HK-2 (cell line): ENCODE measurements around the gene HECTD3.

Experiments used
- DNase-seq: peaks from one replicate; pipeline ENCODE4 v3.0.0-alpha.2; 2018; ENCODE audit not compliant: unreplicated experiment

HECTD3 gene

DNA sequence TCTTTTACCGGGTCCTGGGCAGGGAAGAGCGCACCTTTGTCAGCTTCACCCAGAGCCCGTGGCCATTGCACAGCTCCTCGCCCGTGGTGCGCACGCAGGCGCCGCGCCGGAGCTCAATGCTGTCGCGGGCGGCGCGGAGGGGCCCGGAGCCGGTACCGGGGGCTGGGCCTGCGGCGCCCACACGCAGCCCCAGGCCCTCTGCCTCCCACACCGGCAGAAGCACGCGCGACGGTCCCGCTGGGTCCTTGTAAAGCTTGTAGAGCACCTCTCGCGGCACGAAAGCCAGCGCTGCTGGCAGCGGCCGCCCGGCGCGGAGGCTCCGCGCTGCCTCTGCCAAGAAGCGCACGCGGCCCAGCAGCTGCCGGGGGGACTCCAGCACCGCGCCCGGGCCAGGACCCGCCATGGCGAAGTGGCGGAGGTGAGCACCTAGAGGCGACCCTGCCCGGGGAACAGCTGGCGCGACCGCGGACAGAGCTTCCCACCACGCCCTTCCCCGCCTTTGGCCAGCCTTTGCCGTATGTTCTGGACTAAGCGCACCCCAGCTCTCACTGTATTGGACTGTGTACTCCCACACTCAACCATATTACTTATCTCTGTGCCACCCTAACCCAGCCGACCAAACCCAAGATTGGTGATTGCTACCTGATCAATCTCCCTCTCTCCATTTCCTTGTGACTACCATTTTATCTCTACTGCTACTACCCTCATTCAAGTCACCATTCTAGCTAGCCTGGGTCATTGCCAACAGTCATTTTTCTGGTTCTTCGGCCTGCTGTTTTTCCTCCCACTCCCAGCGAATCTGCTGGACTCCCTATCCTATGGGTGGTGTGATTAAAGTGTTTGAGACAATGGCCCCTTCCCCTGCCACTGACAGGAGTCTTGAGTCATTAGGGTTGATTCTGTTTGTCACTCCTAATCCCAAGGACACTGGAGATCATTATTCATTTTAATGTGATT is at the start of gene HECTD3:
Gene HECTD3 (minus strand): TSS at position 470 of the 957 bp plus-strand sequence. CDS start 67 bp downstream, at position 403.
- peak; percentile 75 for DNase-seq

DNA sequence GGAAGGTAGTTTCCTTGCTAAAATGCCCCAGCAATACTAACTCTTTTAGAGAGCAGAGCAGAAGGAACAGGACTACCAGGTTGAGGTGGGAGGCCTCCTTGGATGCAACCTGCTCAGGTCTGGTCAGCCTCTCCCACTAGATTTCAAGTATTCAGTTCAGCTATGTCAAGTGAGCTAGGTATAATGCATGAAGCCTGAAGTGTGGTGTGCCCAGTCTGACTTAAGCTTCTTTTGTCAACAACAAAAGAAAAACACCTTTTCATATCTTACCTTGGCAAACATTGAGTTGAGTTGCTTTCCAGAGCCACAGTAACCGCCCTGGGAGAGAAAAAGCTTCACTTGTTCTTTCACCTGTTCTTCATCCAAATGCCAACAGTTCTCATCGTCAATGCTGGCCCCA is 48.7 kb upstream of the HECTD3 start:
- no peak for DNase-seq

DNA sequence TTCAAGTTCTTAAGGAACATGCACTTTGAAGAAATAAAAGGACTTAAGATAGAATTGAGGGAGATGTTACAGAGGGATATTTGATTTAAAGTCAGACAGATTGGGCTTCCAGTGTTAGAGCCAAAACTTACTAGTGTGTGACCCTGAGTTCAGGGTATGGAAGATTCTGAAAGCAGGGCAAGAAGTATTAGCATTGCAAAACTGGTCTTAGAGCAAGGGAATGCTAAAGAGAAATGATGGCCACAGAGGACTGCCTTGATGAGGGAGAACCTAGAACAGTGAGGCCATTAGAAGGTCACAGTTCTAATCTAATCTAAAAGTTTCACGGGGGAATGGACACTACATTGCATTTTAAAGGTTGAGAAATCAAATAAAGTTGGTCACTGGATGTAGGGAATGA is 46.4 kb upstream of the HECTD3 start:
- DNase-seq, result no peak

DNA sequence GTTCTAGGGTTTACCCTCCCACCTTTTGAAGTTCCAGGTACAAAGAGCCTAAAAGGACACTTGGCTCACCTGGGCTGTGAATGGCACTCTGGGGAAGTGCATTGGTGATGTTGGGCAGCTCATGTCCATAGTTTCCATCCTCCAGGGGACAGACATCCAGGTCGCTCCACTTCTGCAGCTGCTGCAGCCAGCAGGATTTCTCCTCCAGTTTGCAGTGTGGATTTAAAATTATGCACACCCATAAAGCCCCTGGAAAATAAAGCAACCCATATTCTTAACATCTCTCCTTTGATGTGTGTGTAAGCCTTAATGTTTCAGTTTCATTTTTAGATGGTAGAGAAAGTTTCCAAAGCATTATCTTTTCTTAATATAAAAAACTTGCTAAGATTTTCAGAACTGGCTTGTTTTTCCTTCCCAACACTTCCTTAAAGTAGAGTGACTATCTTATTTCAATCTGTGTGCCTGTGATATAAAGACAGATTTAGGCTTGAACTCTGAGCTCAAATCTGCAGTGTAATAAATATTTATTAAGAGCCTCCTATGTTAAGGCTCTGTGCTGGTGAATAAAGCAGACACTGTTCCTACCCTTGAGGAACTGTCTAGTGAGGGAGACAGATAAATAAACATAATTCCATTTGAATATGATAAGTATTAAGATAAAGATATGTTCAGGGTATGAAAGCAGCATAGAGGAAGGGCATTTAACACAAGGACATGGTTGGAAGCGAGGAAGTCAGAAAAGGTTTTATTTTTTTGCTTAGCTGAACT is 40.1 kb upstream of the HECTD3 start:
- DNase-seq, result no peak

DNA sequence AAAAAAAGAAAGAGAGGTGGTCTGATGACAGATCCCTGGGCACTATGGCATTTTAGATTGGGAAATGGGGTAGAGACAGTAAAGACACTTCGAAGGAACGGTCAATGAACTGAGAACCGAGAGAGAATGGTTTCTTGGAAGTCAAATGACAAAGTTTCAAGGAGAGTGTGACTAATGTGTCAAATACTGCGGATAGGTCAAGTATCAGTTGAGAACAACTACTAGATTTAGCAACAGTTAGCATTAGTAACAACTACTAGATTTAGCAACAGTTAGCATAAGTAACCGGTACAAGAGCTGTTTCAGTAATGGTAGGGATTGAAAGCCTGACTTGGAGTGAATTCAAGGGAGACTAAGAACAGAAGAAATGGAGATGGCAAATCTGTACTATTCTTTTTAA is 35.9 kb upstream of the HECTD3 start:
- no peak for DNase-seq

DNA sequence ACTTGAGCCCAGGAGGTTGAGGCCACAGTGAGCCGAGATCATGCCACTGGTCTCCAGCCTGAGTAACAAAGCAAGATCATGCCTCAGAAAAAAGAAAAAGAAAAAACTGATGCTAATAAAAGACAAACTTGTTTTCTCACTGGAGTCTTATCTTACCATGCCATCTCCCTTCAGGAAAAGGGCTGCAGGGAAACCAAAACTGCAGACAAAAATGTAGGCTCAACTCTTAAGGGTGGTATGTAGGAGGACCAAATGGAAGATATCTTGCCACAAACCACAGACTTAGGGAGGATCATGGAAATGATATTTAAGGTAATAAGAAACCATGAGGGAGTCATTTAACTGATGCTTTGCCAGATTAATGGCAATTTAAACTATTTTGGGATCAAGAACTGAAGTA is 33.8 kb upstream of the HECTD3 start:
- DNase-seq, result no peak

DNA sequence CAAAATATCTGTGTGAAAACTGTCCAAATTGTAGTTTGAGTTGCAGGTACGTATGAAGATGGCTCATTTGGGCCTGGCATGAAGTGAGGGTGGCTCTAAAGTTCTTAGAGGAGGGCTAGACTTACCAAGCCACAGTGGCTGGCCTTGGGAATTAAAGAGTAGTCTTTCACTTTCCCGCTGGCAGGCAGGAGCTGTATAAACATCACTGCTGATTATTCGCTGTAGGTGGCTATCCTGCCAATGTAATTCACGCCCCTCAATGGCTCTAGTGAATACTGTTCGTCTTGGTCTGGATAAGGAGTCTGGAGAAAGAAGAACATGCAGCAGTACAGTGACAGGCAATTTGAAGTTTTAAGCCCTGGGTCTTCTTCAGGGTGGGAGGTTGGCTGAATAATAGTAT is 32.0 kb upstream of the HECTD3 start:
- no peak for DNase-seq

DNA sequence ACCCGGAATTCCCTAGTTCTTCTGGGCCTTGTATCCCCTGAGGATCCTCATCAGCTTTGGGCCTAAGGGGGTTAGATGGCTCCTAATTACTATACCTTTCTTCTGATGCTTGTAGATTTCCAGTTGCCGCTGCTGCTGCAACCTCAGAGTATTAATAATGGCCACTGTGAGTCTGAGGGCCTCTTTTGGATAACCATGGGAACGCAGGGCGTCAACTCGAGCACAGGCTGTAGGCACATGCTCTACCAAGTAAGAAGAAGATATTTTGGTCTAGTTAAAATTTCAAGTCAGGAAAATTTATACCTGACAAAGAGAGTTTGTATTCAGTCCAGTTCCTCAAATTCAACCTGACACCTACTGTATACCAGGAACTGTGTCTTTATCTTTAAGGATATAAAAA is 29.2 kb upstream of the HECTD3 start:
- DNase-seq, result no peak

DNA sequence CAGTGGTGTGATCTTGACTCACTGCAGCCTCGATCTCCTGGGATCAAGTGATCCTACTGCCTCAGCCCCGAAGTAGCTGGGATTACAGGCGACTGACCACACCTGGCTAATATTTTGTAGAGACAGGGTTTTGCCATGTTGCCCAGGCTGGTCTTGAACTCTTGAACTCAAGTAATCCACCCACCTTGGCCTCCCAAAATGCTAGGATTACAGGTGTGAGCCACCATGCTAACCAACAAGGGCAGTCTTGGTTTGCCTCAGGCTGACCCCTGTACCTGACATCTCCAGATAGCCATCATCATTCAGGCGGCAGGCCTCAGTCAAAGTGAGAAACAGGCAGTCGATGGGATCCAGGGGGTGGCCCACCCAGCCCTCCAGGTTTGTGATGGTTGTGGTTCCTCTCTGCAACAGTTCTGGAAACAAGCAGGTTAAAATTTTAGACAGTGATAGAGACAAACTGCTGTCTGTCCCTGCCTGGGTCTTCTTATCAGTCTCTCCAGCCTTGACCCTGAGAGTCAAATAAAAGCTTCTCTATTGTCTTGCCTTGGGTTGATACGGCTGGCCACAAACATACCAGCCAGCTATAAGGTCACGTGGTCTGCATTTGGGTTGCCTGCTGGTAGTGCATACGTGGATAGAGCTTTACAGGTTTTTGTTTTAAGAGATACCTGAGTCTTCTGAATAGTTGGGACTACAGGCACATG is 27.7 kb upstream of the HECTD3 start:
- no peak for DNase-seq

DNA sequence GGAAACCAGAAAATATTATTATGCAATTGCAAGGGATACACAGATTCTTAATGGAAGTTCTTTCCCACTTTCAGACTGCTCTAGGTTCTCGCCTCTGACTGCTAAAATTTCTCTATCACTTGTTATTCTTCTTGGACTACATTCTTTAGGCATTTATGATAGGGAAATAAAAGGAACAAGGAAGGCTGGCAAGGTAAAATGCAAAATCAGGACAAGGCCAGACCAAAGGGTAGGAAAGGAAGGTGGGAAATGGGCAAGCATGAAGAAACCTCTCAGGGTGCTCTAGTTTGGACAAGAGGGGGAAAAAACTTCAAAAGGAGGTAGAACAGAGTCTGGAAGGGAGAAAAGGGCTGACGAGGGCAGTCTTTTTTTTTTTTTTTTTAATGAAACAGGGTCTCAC is 27.1 kb upstream of the HECTD3 start:
- DNase-seq, result no peak

DNA sequence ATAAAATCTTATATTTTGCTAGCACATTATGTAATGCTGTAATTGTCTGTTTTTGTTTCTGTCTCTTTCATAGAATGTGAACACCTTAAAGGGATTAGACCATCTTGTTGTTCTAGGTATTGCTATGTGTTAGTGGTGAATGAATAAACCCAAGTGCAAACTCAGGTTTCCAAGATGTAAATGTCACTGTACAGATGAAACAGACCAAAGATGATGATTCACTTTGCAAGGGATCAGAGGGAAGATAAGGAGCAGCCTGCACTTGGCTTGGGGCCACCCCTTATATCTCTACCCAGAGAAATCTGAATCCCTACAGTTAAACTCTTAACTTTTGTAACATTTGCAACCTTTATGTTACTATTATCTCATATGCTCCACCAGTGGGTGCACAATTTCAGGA is 26.3 kb upstream of the HECTD3 start:
- DNase-seq, result no peak

DNA sequence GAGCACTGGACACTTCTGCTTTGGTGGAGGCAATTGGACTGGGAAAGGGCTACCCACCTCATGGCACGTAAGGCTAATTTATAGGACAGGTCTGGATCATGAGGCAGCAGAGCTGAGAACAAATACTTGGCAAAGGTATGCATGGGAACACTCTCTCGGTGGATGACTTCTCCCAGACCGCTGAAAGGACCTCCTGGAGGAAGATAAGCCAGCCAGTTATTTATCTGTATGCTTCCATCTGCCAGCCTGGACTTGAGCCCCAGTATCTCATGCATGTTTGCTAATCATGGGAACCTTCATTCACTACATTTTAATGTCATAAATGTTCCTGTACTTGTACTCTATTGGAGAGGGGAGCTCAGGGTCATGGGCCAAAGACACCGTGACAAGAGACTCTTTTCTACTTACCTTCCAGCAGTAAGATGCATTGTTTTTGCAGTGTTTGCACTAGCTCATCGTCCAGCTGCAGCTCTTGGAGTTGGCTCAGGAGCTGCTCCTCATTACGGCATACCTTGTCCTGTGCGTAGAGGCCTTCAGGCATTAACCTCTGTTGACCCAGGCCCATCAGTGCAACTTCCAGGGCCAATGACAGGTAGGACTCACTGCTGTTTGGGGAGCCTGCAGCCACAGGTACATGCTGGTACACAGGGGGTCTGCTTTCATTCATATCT is 24.6 kb upstream of the HECTD3 start:
- DNase-seq, result no peak

DNA sequence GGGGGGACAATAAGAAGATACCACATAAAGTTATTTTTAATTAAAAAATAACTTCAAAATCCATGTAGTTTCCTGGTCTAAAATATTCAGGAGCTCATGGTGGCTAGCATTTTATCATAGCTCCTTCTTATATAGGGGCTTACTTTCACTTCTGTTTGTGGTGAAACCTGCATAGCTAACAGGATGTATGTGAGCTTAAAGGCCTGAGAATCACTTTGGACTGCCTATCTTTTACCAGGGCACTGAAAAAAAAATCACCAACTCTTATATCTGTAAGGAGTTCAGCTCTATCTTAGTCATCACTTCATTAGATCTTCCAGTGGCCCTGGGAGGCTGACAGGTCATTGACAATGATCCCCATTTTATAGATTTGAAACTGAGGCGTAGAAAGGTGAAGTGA is 22.2 kb upstream of the HECTD3 start:
- no peak for DNase-seq

DNA sequence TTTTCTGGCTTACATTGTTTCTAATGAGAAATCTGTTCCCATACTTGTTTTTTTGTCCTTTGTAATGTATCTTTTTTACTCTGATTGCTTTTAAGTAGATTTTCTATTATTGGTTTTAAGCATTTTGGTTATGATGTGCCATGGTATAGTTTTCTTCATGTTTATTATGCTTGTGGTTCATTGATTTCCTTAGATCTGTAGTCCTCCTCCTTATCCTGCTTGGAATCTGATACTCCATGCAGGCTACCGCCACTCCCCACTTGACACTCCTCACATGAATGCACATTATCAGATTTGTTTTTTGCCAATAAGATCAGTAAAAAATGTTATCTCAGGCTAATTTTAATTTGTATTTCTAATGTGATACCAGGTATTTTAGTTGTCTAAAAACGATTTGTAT is 21.7 kb upstream of the HECTD3 start:
- no peak for DNase-seq

DNA sequence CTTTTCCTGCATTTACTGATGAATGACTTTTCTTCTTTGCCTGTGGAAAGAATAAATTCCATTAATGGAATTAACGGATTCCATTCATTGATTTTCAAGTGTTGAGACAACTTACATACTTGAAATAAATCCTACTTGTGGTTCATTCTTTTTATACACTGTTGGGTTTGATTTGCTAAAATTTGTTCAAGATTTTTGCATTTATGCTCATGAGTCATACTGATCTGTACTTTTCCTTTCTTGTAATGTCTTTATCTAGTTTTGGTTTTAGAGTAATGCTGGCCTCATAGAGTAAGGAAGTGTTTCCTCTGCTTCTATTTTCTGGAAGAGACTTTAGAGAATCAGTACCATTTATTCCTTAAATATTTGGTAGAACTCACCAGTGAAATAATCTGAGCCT is 15.3 kb upstream of the HECTD3 start:
- DNase-seq, result no peak

DNA sequence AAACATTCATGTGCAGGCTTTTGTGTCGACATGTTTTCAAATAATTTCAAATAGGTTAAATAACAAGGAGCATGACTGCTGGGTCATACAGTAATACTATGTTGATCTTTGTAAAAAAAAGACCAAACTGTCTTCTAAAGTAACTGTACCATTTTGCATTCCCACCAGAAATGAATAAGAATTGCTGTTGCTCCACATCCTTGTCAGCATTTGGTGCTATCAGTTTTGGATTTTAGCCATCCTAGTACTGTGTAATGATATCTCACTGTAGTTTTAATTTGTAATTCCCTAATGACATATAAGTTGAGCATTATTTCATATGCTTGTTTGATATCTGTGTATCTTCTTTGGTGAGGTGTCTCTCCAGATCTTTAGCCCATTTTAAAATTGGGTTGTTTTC is 12.5 kb upstream of the HECTD3 start:
- no peak for DNase-seq

DNA sequence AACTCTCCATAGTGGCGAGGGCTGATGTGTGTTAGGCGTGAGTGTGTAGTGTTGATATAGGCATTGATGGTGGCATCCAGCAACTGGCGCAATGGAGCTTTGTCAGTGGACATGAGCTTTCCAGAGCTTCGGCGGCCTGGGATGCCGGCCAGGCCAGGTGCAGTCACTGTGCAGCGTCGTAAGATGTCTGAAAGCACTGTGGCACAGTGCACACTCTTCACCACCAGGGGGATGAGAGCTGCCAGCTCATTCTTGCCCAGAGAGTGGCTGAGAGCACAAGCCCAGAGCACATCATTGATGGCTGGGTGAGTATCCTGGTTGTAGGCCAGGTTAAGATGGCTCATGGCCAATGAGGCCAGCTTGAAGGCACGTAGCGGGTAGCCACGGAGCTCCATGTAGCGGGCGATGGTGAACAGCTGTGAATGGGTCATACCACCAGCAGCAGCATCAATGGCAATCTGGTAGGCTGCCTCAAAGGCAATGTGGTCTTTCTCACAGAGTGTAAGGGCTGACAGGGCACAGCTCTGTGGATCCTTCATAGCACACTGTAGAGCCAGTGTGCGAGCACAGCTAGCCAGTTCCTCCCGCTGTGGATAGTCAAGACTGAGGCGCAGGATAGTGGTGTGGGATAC is 7.6 kb upstream of the HECTD3 start:
- peak; percentile 49 for DNase-seq

DNA sequence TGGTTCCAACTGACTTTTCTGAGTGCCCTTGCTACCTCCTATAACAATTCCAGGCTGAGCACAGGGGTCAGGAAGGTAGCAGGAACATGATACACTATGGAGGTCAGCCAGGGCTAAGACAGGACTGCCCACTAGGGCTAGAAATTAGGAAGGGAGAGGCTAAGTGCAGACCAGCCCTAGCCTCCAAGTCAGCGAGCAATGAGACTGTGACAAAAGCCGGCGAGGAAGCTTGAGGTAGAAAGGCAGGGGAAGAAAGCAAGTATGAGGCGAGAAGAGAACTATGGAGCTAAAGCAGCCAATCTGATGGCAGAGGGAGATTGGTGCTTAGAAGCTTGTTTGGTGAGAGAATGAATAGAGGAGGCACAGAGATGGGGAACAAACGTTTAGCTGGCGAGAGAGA is 5.6 kb upstream of the HECTD3 start:
- DNase-seq, result no peak

DNA sequence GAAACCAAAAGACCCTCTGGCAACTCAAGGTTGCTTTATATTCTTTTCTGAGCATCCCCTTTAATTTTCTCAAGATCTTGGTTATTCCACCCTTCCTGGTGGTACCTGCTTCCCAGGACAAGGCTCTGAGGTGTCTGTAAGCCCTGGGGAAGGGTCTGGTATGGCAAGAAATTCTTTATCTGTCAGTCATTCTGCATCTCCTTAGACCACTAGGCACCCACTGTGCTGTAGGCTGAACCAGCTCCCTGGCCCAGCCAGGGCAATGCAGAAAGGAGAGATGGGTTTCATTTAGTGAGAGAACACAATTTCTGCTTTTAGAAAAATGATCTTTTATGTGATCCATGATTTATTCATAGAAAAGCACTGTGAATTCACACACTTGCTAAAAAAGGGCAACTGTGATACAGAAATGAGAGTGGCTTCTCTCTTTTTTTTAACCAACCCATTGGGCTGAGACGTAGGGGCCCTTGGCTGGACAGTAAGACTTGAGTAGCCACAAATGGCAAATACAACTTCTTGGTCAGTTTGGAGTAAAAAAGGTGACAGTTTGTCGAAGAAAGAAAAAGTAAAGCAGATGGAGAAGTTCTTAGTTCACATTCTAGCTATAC is 5.1 kb upstream of the HECTD3 start:
- no peak for DNase-seq

DNA sequence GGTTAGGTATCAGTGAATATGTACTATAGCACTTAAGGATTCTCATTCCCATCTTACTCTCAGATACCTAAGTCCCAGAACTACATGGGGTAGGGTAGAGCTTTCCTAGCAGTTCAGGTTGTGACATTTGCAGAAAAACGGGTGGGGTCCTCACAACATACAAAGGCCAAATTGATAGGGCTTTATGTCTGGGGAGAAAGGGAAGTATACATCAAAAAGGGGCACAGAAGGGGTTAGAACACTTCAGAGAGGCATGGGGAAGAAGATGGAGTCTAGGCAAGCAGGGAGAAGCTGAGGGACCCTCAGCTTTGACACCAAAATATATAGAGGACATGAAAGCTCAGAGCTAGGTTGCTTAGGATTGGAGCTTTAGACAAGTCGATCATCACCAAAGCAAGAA is 4.6 kb upstream of the HECTD3 start:
- DNase-seq, result no peak
